ENCODE data around the gene PIF1. TPM values are rescaled to one million over a fixed set of nuclear protein-coding genes. Genes with fewer than 3 reads are reported as not detected.

The PIF1 gene
- total and polyA plus RNA-seq, 9 donors = 0.18 to 1.4 (median 0.98) TPM; not detected in 2

GRCh38 chr15:64807751-64808222, 17.7 kb downstream of the PIF1 start:
- H3K36me3 ChIP-seq = no peaks in the 10 kb centered on the region
- H3K4me1 ChIP-seq (ENCODE audit: insufficient read depth) = peaks cover 2% of the 10 kb centered on the region
- H3K4me3 ChIP-seq = no peak overlapping the region
- intact Hi-C loops (cut with DNase I) = loop anchor here (2.0 to 5.0 kb wide), 4 partner anchors 67 to 77 kb away; no protein-coding TSS in a partner anchor
- TF ChIP-seq CTCF (IDR thresholded peaks at IDR 0.05) (no peak), EP300 (IDR thresholded peaks at IDR 0.05) (no peak), POLR2A (IDR thresholded peaks at IDR 0.05) (no peak)
- WGBS, 3 donors = 45 to 60% (median 54%) methylated on average over 6 of the region's 6 CpGs
- H3K27ac ChIP-seq = no peak overlapping the region
- H3K9me3 ChIP-seq = no peaks in the 10 kb centered on the region
- H3K27me3 ChIP-seq = no peaks in the 10 kb centered on the region
- no peak for DNase-seq

DNA sequence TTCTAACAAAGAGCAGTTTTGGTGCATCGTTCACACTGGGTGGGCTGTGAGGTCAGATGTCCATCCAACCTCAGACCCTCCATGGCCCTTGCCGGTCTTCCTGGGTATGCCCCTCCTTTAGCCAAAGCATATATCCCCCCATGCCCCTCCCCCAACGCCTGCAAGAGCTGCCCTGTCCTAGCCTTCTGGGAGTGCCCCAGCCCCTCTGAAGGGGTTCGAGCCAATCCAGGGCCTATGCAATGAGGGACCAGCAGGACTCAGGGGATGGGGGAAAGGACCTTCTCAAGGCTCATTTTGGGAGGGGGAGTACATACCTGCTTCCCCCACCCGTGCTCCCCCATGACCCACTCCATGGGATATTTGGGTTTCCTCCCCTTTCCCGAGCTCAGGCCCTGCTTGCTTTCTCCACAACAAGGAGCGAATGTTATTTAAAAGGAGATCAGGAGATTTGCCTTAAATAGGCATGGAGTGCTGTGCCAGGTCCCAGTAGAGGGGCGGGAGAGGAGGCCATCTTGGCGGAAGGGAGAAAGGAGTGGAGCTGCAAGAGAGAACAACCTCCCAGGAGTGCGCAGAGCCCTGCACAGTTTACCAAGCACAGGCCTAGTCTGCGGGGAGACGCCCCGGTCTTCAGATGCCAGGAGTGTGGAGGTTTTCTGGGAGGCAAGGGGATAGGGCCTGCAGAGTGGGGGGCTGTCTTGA, 18.2 kb downstream of the PIF1 start:
- H3K36me3 ChIP-seq = no peaks in the 10 kb centered on the region
- DNase-seq = no peak
- H3K4me1 ChIP-seq (ENCODE audit: insufficient read depth) = peaks cover 2% of the 10 kb centered on the region
- H3K4me3 ChIP-seq = no peak overlapping the region
- no peak overlapping the region for H3K27ac ChIP-seq
- intact Hi-C loops (cut with DNase I) = loop anchor here in 2 of 4 donors (2.0 to 5.0 kb wide), 3 partner anchors 66 to 74 kb away; no protein-coding TSS in a partner anchor
- WGBS, 3 donors = 67 to 71% (median 70%) methylated on average over 13 of the region's 13 CpGs
- TF ChIP-seq POLR2A (IDR thresholded peaks at IDR 0.05) = no peak
- no peak for TF ChIP-seq CTCF (IDR thresholded peaks at IDR 0.05)
- TF ChIP-seq EP300 (IDR thresholded peaks at IDR 0.05) = no peak
- H3K9me3 ChIP-seq = no peaks in the 10 kb centered on the region
- no peaks in the 10 kb centered on the region for H3K27me3 ChIP-seq

GRCh38 chr15:64806509-64806908, 18.9 kb downstream of the PIF1 start:
- no peak for TF ChIP-seq EP300 (IDR thresholded peaks at IDR 0.05)
- no peak for TF ChIP-seq CTCF (IDR thresholded peaks at IDR 0.05)
- TF ChIP-seq POLR2A (IDR thresholded peaks at IDR 0.05) = no peak
- no peaks in the 10 kb centered on the region for H3K9me3 ChIP-seq
- H3K27me3 ChIP-seq = no peaks in the 10 kb centered on the region
- no peak overlapping the region for H3K27ac ChIP-seq
- 86 to 93% (median 91%) methylated on average over 6 of the region's 6 CpGs for WGBS, 3 donors
- intact Hi-C loops (cut with DNase I) = loop anchor here in 2 of 4 donors (2.0 to 5.0 kb wide), 3 partner anchors 66 to 74 kb away; no protein-coding TSS in a partner anchor
- no peak for DNase-seq
- peaks cover 4% of the 10 kb centered on the region for H3K4me1 ChIP-seq (ENCODE audit: insufficient read depth)
- H3K36me3 ChIP-seq = no peaks in the 10 kb centered on the region
- H3K4me3 ChIP-seq = no peak overlapping the region

DNA sequence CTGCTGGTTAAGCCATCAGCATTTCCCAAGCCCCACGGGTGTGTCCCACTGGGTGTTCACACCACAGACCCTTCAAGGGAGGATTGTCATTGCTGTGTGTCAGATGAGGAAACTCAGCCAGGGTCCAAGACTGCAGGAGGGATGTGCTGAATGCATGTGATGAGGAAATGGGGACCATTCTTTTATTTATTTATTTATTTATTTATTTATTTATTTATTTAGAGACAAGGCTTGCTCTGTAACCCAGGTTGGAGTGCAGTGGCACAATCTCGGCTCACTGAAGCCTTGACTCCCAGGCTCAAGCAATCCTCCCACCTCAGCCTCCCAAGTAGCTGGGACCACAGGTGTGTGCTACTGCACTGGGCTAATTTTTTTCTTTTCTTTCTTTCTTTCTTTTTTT, 20.8 kb downstream of the PIF1 start:
- no peak for DNase-seq
- TF ChIP-seq CTCF (IDR thresholded peaks at IDR 0.05) (no peak), POLR2A (IDR thresholded peaks at IDR 0.05) (no peak), EP300 (IDR thresholded peaks at IDR 0.05) (no peak)
- H3K4me3 ChIP-seq = no peak overlapping the region
- no peaks in the 10 kb centered on the region for H3K36me3 ChIP-seq
- WGBS, 3 donors = 42 to 71% (median 50%) methylated on average over 2 of the region's 2 CpGs
- H3K9me3 ChIP-seq = no peaks in the 10 kb centered on the region
- H3K27me3 ChIP-seq = no peaks in the 10 kb centered on the region
- peaks cover 4% of the 10 kb centered on the region for H3K4me1 ChIP-seq (ENCODE audit: insufficient read depth)
- intact Hi-C loops (cut with DNase I) = loop anchor here in 1 of 4 donors (5.0 kb wide), 1 partner anchor 67 kb away; no protein-coding TSS in a partner anchor
- H3K27ac ChIP-seq = no peak overlapping the region

Measured in ovary (tissue), 9 donors.